Measurements from ENCODE around the gene PNPLA2.

PNPLA2 gene

DNA sequence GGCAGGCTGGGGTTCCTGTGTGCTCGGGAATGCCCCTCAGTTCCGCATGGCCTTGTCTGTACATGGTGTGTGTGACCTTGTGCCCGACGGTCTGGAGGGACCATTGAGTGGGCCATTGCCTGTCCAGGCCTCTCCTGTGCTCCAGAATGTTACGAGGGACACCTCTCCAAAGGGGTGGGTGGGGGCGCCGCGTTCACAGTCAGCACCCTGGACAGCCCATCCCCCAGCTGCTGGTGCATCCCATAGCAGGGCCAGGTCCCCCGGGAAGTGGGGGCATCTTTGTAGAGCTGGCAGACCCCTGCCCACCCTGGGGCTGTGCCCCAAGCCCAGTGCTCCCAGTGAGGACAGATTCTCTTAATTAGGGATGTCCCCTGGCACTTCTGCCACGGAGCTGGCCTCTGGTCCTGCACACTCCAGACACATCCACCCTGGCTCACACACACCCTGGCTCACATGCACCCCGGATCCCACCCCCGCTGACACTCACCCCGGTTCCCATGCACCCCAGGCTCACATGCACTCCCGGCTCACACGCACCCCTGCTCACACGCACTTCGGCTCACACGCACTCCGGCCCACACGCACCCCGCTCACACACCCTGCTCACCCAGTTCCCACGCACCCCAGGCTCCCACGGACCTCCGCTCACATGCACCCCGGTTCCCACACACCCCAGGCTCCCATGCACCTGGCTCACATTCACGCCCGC, 39.5 kb downstream of the PNPLA2 start:
- no peak overlapping the region for H3K4me2 ChIP-seq
- no peaks in the 10 kb centered on the region for H3K79me2 ChIP-seq (ENCODE audit: insufficient read depth, low read depth)
- no peak overlapping the region for H2AFZ ChIP-seq (ENCODE audit: low read depth)
- H3K4me3 ChIP-seq (IDR thresholded peaks at IDR 0.05; ENCODE audit: insufficient read depth, low read depth, low read length) = no peak overlapping the region
- no peak overlapping the region for H3K27ac ChIP-seq
- peaks cover 20% of the 10 kb centered on the region for H3K4me1 ChIP-seq (ENCODE audit: low read depth, poor library complexity, severe bottlenecking)
- H3K27me3 ChIP-seq (ENCODE audit: insufficient read depth, low read depth) = peaks cover 7% of the 10 kb centered on the region; the same call in 1 of the 2 replicates
- H4K20me1 ChIP-seq (ENCODE audit: insufficient read depth) = no peaks in the 10 kb centered on the region
- H3K36me3 ChIP-seq (ENCODE audit: insufficient read depth) = no peaks in the 10 kb centered on the region
- no peak for TF ChIP-seq CTCF (conservative IDR thresholded peaks at IDR 0.05; ENCODE audit: low read depth, low read length)
- H3K9ac ChIP-seq = no peak overlapping the region

DNA sequence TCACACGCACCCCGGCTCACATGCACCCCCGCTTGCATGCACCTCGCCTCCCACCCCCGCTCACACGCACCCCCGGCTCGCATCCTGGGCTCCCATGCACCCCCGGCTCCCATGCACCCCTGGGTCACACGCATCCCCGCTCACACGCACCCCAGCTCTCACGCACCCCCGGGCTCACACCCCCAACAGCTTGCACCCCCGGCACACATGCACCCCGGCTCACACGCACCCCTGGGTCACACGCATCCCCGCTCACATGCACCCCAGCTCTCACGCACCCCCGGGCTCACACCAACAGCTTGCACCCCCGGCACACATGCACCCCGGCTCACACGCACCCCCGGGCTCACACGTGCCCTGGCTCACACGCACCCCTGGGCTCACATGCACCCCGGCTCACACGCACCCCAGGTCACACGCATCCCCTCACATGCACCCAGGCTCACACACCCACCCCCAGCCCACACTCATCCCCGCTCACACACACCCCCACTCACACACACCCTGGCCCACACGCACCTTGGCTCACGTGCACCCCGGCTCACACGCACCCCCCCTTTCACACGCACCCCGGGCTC, 40.1 kb downstream of the PNPLA2 start:
- Histone ChIP-seq H3K27ac (no peak overlapping the region), H3K27me3 (ENCODE audit: insufficient read depth, low read depth) (peaks cover 7% of the 10 kb centered on the region; the same call in 1 of the 2 replicates), H3K4me2 (no peak overlapping the region), H3K4me1 (ENCODE audit: low read depth, poor library complexity, severe bottlenecking) (peaks cover 20% of the 10 kb centered on the region), H2AFZ (ENCODE audit: low read depth) (no peak overlapping the region), H4K20me1 (ENCODE audit: insufficient read depth) (no peaks in the 10 kb centered on the region), H3K9ac (no peak overlapping the region), H3K4me3 (IDR thresholded peaks at IDR 0.05; ENCODE audit: insufficient read depth, low read depth, low read length) (no peak overlapping the region), H3K79me2 (ENCODE audit: insufficient read depth, low read depth) (no peaks in the 10 kb centered on the region), H3K36me3 (ENCODE audit: insufficient read depth) (no peaks in the 10 kb centered on the region)
- no peak for TF ChIP-seq CTCF (conservative IDR thresholded peaks at IDR 0.05; ENCODE audit: low read depth, low read length)

- peak overlapping the region; percentile 33; the same call in 1 of the 2 replicates for H3K4me2 ChIP-seq
Observed at GRCh38 chr11:859394-860131, 40.8 kb downstream of the PNPLA2 start.

More at GRCh38 chr11:859394-860131, 40.8 kb downstream of the PNPLA2 start:
- Histone ChIP-seq H3K9ac (no peak overlapping the region), H2AFZ (ENCODE audit: low read depth) (peak overlapping the region; percentile 18; the same call in 1 of the 2 replicates), H3K79me2 (ENCODE audit: insufficient read depth, low read depth) (no peaks in the 10 kb centered on the region), H3K4me1 (ENCODE audit: low read depth, poor library complexity, severe bottlenecking) (peaks cover 20% of the 10 kb centered on the region), H4K20me1 (ENCODE audit: insufficient read depth) (no peaks in the 10 kb centered on the region), H3K4me3 (IDR thresholded peaks at IDR 0.05; ENCODE audit: insufficient read depth, low read depth, low read length) (no peak overlapping the region), H3K36me3 (ENCODE audit: insufficient read depth) (no peaks in the 10 kb centered on the region), H3K27me3 (ENCODE audit: insufficient read depth, low read depth) (peaks cover 7% of the 10 kb centered on the region; the same call in 1 of the 2 replicates), H3K27ac (no peak overlapping the region)
- TF ChIP-seq CTCF (conservative IDR thresholded peaks at IDR 0.05; ENCODE audit: low read depth, low read length) = no peak

All from KMS-11 (cell line).